ENCODE measurements around the gene PDPK1.
"Not testable (repeated sequence)": the region's sequence is repeated elsewhere in the genome, so short reads cannot be mapped to it uniquely, and the experiment has no call there.

The PDPK1 gene

DNA sequence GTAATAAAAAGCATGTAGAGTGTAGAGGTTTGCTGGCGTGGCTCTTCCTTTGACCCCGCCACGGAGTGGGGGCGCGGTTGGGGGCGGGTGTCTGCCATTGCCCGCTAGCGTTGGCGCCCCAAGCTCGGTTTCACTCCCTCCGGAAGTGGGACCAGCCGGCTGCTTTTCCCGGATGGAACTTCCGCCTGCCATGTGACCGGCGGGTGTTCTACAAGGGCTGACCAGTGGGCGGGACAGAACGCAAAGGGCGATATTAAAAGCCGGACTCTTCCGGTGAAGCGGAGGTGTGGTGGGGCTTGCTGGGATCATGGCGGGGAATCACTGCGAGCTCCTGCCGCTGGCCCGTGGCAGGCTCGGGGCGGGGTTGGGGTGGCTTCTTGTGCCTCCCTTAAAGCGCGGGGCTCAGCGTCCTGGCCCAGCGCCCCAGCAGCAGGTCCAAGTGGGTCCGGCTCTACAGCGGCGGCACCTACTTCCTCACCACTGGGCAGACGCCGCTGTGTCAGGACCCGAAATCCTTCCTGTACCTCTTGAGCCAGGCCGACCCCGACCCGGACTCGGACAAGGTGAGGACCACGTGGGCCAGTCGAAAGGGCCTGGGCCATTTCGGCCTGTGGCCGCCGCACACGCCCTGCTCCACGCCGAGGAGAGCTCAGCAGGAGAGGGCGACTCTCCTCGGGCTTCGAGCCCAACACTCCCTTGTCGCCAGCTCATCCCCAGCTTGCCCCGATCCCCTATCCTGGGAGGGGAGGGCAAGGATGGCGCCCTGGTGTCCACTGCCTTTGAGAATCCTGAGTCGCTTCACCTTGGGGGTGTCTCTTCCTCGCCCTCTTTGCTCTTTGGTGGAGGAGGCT, 65.6 kb downstream of the PDPK1 start:
- TF ChIP-seq POLR2A (IDR thresholded peaks at IDR 0.05; ENCODE audit: low read length) (peak; percentile 78), GATA1 (IDR thresholded peaks at IDR 0.05; ENCODE audit: low read depth, low read length) (no peak)
- DNase-seq = peak; percentile 93 to 95

DNA sequence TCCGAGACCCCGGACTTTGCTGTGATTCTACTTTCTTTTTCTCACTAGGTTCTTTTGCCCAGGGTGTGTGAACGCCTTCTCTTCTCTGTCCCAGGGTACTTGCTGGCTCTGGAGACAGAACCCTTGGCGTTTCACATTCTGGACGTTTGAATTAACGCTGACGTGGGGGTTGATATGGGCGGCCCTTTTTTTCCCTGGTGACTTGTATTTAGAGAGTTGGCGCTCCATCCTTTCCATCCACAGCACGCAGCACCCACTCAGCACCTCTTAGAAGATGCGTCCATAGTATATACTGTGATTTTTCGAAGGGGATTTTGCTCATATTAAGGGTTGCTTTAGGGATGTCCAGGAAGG, 66.2 kb downstream of the PDPK1 start:
- DNase-seq = peak in 1 of 2 experiments; percentile 43

DNA sequence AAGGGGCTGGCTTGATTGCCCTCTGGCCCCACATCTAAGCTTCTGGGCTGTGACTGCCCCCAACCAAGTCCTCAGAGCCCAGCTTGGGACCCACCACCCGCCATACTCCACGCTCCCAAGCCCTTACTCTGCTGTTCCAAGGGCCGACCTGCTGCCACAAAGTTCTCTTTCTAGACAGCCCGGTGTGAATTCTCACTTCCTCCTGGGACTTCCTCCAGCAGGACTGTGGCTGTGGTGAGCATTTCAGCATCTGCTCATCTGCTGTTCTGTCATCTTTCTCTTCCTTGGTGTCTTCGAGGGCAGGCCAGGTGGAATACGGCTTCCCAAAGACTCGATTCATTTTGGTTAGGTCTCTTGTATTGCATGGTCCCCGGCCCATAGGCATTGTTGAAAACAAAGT, 69.0 kb downstream of the PDPK1 start:
- DNase-seq = not testable (repeated sequence)

DNA sequence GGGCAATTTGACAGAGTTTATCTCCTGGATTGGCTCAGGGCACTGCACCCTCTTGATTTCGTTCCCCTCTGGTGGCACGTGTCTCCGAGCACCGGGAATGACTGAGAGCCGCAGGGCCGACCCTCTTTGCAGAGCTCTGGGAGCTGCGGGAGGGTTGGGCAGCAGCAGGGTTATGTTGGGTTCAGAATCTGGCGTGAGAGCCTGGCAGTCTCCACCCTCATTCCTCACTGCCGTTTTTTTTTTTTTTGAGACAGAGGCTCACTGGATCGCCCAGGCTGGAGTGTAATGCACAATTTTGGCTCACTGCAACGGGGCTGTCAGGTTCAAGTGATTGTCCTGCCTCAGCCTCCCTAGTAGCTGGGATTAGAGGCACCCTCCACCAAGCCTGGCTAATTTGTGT, 71.5 kb downstream of the PDPK1 start:
- DNase-seq = not testable (repeated sequence)

DNA sequence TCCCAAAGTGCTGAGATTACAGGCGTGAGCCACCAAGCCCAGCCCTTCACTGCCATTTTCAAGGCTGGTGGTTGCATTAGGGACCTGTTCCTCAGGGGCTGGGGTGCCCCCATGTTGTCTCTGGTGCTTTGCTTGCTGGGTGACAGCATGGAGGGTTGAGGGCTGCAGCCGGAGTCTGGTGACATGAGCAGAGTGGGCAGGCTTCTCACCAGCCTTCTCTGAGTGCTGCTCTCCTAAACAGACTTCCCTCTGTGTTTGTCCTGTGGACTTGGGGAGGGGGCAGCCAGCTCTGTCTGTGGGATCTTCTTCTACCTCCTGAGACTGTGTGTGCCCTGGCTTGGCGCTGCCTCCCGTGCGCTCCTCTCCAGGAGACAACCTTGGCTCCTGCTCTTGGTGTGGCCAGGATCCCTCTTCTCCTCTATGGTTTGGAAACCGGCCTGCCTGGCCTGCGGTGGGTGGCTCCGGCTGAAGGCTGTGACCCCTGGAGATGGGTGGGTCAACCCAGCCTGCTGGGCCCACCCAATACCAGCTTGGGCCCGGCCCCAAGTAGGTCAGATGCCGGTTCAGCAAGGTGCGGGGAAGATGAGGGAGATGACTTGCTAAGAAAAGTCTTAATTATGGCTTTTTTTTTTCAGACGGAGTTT, 72.1 kb downstream of the PDPK1 start:
- TF ChIP-seq GATA1 (IDR thresholded peaks at IDR 0.05; ENCODE audit: low read depth, low read length) (no peak), POLR2A (IDR thresholded peaks at IDR 0.05; ENCODE audit: low read length) (no peak)
- DNase-seq = no peak

DNA sequence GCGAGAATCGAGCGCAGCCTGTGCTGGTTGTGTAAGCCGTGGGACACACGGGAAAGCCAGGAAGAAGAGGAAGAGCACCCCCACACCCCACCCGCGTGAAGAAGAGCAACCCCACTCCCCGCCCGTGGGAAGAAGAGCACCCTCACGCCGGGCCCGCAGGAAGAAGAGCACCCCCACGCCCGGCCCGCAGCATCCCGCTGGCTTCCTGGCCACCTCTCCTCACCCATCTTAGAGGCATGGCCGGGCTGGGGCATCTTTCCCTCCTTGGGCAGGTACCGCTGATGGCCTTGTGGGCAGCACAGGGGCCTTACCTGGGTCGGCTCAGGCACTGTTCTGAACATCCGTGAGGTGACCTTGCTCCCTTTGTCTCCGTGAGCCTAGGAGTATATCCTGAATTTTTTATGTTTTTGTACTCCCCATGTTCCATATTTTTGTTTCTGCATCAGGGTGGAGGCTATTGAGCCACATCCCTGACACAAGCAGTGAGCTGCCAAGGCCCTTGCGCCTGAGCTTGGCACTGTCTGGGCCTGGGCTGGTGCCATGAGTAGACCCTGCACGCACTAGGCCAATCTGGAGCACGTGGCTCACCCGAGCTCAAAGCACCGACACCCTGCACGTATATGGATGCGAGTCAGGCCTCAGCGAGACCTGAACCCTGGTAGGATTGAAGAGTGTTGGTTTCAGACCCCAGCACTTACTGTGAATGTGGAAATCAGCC, 73.1 kb downstream of the PDPK1 start:
- DNase-seq = no peak
- TF ChIP-seq POLR2A (IDR thresholded peaks at IDR 0.05; ENCODE audit: low read length) (no peak), GATA1 (IDR thresholded peaks at IDR 0.05; ENCODE audit: low read depth, low read length) (no peak)

DNA sequence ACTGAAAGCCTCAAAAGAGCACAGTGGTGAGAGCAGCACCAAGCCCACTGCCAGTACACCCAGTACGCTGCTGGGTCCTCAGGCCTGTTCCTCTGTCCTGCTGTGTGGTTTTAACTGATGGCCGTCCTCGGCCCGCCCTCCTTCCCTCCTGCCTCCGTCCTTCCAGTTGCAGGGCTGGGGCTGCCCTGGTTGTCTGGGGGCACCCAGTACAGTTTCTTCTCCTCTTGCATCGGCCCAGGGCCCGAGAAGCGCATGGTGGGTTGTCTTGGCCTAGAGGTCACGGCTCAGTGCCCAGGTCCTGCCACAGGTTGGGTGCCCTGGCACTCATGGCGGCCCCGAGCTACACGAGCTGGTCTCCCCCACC, 73.7 kb downstream of the PDPK1 start:
- no peak for DNase-seq
- TF ChIP-seq GATA1 (IDR thresholded peaks at IDR 0.05; ENCODE audit: low read depth, low read length) (no peak), POLR2A (IDR thresholded peaks at IDR 0.05; ENCODE audit: low read length) (no peak)

DNA sequence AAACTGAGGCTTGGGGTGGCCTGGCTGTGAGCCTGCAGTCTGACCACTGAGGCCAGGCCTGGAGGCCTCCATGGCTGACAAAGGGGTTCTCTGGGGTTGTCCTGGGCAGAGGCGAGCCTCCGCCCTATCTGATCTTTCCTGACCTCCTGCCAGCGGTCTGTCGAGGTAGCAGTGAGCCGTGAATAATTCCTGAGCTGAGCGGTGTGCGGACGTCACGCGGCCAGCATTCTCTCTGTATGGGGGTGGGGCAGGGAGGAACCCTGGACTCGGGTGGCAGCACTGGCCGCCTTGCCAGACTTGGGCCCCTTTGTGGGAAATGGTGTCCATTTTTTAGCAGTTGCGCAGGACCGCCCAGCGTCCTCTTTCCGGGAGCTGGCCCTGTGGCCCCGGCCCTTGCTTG, 74.1 kb downstream of the PDPK1 start:
- not testable (repeated sequence) for DNase-seq

DNA sequence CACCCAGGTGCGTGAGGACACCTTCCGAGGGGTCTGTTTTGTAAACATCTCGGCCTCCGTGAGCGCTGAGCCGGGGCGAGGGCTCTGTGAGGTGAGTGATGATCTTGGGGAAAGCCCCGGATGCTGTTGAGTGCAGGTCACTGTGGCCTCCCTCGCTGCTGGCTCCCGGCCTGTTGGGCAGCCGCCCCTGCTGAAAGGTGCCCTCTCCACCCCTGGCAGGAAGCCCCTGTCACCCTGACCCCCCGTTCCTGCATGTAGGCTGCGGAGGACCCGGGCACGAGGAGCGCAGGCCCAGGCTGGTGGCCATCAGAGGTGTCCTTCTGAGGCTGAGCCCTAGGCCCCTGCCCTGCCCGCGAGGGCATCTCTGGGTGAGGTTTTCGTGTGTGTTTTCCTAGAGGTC, 75.4 kb downstream of the PDPK1 start:
- DNase-seq = not testable (repeated sequence)

DNA sequence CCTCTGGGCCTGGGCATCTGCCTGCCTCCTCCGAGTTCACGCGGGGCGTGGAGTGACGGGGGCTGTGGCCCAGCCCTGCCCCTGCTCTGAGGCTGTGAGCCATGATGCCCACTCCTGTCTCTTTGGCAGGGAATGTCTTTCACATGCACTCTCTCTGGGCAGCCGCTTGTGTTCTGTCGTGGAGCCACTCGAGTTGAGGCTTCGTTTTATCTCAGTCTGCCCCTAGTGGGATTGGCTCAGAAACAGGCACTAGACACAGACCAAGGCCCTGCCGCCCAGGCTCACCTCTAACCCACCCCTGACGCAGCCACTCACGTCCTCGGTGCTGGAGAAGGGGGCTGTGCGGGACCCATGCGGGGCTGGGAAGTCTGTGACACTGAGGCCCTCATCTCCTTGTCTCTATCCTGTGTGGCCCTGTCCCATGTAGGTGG, 77.0 kb downstream of the PDPK1 start:
- DNase-seq = no peak
- TF ChIP-seq GATA1 (IDR thresholded peaks at IDR 0.05; ENCODE audit: low read depth, low read length) (no peak), POLR2A (IDR thresholded peaks at IDR 0.05; ENCODE audit: low read length) (no peak)

DNA sequence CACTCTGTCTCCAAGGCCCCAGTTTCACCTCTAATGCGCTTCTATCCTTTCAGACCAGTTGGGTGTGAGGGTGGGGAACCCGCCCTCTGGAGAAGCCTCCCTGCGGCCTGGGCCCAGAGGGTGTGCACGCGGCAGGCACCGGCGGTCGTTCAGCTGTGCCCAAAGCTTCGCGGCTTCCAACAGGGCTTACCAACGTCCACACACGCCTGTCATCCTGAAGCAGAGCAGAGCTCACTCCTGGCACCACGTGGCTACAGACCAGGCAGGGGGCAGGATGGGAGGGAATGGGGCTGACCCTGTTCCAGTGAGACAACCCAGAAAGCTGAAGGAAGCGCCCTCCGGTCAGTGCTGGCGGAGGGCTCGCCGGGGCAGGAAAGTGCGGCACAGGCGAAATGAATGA, 81.1 kb downstream of the PDPK1 start:
- DNase-seq = not testable (repeated sequence)

DNA sequence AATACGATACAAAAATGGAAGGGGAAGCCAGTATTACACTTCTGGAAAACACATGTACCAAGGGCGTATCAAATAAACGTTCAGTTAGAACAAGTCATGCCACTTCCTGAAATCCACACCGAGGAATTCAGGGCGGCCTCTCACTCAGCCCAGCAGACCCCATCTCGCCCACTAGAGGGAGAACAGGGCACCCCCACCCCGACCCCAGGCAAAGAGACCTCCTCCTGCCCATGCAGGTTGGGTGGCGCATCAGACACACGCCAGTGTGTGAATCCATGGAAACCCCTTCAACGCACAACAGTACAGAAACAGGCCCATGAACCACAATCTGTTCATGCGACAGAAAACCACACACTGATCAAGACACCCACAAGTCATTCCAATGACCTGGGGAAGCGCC, 81.8 kb downstream of the PDPK1 start:
- not testable (repeated sequence) for DNase-seq

DNA sequence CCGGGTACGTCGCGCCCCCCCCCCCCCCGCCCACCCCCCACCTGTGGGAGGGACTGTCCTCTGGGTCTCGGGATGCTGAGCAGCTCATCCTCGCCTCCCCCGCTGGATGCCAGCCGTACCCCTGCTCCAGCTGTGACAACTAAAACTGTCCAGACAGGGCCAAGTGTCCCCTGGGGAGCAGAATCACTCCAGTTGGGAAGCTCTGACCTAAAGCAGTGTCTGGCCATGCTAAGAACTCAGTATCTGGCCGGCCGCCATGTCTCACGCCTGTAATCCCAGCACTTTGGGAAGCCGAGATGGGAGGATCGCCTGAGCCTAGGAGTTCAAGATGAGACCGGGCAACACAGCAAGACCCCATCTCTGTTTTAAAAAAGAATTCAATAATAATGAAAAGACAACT, 83.0 kb downstream of the PDPK1 start:
- DNase-seq = not testable (repeated sequence)

DNA sequence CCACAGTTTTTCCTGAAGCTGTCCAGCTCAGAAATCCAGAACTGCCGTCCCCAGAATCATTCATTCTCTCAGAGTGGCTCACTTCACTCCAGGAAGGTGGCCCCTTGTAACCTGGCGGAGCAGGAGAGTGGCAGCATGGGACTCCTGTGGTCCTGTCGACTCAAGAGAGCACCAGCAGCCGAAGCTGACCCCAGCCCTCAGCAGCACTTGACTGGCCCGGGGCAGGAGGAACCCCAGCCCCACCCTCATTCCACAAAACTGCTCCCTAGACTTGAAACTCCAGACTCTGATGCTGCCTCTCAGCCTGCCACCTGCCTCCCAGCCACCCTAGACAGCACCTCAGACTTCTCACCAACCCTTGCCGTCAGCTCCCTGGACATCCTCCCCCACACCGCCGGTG, 83.6 kb downstream of the PDPK1 start:
- not testable (repeated sequence) for DNase-seq

DNA sequence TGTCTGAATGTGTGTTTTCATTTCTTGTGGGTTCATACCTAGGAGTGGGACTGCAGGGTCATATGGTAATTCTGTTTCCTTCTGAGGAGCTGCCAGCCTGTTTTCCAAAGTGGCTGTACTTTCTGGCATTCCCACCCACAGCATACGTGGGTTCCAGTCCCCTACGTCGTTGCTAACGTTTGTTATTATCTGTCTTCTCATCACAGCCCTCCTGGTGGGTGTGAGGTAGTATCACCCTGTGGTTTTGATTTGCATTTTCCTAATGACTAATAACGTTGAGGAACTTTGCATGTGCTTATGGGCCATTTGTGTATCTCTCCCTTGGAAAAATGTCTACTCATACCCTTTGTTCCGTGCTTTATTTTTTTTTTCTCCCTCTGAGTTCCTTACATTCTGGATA, 89.3 kb downstream of the PDPK1 start:
- DNase-seq = not testable (repeated sequence)

DNA sequence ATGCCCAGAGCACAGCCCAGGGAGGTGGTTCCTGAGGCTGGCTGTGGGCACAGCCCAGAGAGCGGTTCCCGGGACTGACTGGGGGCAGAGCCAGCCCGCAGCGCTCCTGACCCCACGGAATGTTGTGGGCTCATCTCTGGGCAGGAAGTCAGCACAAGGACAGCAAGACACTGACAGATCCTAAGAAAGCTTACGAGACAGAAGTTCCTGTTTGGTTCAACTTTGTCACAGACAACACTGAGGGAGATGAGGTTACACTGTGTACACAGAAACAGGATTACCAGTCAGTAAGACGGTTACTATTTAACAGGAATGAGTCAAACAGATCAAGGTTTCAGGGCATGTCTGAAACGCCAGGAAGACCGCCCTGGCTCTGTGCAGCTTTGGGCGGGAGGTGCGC, 93.4 kb downstream of the PDPK1 start:
- DNase-seq = not testable (repeated sequence)

DNA sequence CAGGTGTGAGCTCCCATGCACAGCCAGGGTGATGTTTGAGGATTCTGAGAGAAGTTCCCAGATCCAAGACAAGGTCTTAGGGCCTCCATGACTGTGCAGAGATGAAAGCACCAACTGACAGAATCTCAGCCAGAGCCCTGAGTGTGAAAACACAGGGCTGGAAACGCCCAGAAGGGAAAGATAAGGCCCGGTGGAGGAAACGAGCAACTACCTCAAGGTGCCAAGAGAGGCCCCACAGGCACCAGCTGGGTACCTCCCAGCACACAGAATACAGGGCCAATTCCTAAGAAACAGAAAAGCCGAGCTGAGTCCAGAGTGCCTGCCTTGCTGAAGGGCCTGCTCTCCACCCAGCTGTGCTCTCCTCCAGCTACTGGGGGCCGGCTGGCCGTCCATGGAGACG, 94.5 kb downstream of the PDPK1 start:
- DNase-seq = not testable (repeated sequence)

DNA sequence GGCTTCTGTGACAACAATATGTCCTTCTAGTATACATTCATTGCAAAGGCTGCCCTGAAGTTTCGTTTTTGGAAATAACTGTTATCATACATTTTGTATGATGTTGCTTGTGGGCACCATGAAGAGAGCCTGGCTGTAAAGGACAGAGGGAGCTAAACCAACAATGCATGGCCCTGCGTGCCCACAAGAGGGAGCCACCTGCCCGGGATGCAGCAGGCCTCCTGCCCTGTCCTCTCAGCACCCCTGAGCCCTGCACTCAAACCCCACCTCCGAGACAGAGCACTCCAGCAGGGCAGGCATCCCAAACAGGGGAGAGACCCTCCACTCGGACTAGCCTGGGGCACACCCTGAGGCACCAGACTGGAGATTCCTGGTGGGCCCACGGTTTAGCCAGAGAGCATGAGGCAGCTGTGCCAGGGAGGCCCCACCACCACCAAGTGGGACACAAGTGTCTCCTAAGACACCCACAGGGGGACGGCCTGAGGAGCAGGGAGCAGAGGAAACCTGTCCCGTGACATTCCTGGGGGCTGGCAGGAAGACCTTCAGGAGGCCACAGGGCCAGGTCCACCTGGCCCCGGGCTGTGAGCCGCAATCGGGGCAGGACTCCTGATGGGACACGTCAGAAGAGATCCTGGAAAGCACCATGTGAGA, 101.4 kb downstream of the PDPK1 start:
- DNase-seq = not testable (repeated sequence)

DNA sequence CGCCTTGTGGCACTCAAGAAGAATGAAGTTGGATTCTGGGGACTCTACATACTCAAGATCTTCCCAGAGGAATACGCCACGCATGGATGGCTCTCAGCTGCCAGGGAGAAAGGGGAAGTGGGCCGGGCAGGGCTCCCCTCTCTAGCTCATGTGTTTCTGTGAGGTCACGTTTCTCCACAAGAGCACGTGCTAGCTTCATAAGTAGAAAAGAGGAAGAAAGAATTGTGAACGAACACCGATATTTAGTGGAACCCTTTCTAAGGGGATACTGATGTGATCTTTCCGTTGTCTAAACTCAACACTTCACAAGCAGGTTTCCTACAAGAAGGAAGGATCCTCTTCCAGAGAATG, 101.9 kb downstream of the PDPK1 start:
- not testable (repeated sequence) for DNase-seq

DNA sequence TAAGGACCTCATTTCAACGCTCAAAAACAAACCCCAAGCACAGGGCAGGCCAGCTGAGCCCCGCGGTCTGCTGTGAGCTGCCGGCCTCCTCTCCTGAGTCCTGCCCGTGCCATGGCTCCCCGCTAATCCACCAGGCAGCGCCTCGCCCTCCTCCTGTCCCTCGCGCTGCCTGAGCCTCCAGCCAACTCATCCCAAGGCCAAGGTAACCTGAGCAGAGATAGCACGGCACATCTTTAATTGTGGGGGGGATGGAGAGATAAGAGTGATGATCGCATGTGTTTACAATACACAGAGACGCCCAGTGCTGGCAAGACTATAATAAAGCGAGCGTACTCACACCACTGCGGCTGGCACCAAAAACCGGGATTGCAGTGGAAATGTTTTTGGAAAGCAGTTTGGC, 104.7 kb downstream of the PDPK1 start:
- DNase-seq = not testable (repeated sequence)

DNA sequence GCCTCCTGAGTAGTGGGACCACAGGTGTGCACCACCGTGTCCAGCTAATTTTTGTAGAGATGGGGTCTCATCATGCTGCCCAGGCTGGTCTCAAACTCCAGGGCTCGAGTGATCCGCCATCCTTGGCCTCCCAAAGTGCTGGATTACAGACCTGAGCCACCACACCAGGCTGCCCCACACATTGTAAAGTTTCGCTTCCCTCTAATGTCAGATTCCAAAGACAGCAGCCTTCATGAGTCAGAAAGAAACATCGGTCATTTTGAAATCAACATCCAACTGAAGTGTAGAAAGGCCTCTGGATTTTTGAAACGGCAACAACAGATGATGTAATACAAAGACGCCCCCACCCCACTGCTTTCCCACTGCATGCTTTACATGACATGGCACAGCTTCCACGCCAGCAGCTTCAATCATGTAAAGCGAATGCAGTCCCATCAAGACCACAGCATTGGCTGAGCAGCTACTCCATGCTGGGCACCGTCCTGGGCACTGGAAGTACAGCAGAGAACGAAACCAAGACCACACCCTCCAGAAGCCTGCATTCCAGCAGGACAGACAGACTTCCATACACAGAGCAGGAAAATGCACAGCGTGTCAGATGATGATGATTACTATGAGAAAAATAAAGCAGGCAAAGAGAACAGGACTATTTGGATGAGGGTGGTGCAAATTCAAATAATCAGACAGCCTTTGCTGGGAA, 107.1 kb downstream of the PDPK1 start:
- not testable (repeated sequence) for DNase-seq

Measured in erythroblast (primary cell).